HL-60 (cell line): Measurements from ENCODE around the gene AFTPH.

ENCODE experiments used
- CTCF ChIP-seq: IDR thresholded peaks from one replicate; pipeline ENCODE4 v1.5.1; 2011; ENCODE audit warnings: low read length, control low read depth, inconsistent platforms; ENCODE audit not compliant: insufficient read depth
- REST ChIP-seq: IDR thresholded peaks from 2 replicates; pipeline ENCODE4 v1.6.1; 2012; ENCODE audit warnings: low read depth; ENCODE audit not compliant: insufficient replicate concordance

- TF ChIP-seq REST (no peak), CTCF (no peak)
Observed at GRCh38 chr2:64481665-64482064, 42.5 kb upstream of the AFTPH start.
